ENCODE measurements around the gene MMRN2.

Gene MMRN2

GRCh38 chr10:86922553-86922961 lies 34.9 kb downstream of the MMRN2 start:
- H3K27ac ChIP-seq = no peak overlapping the region
- TF ChIP-seq, protein P1, sequence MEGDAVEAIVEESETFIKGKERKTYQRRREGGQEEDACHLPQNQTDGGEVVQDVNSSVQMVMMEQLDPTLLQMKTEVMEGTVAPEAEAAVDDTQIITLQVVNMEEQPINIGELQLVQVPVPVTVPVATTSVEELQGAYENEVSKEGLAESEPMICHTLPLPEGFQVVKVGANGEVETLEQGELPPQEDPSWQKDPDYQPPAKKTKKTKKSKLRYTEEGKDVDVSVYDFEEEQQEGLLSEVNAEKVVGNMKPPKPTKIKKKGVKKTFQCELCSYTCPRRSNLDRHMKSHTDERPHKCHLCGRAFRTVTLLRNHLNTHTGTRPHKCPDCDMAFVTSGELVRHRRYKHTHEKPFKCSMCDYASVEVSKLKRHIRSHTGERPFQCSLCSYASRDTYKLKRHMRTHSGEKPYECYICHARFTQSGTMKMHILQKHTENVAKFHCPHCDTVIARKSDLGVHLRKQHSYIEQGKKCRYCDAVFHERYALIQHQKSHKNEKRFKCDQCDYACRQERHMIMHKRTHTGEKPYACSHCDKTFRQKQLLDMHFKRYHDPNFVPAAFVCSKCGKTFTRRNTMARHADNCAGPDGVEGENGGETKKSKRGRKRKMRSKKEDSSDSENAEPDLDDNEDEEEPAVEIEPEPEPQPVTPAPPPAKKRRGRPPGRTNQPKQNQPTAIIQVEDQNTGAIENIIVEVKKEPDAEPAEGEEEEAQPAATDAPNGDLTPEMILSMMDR (IDR thresholded peaks at IDR 0.05) = no peak
- no peak for TF ChIP-seq ZFX (IDR thresholded peaks at IDR 0.05; ENCODE audit: borderline replicate concordance)

- no peak for TF ChIP-seq ZFX (IDR thresholded peaks at IDR 0.05; ENCODE audit: borderline replicate concordance)
- TF ChIP-seq, protein P1 (IDR thresholded peaks at IDR 0.05) = no peak
- H3K27ac ChIP-seq = no peak overlapping the region
These were observed 39.4 kb downstream of the MMRN2 start for GRCh38 chr10:86918022-86918471.

- H3K27ac ChIP-seq = no peak overlapping the region
- no peak for TF ChIP-seq ZFX (IDR thresholded peaks at IDR 0.05; ENCODE audit: borderline replicate concordance)
- TF ChIP-seq, protein P1 (IDR thresholded peaks at IDR 0.05) = no peak
These were observed 42.7 kb downstream of the MMRN2 start for GRCh38 chr10:86914734-86915133.

- TF ChIP-seq, protein P1 (IDR thresholded peaks at IDR 0.05) = no peak
- TF ChIP-seq ZFX (IDR thresholded peaks at IDR 0.05; ENCODE audit: borderline replicate concordance) = no peak
These were observed 52.0 kb downstream of the MMRN2 start for GRCh38 chr10:86905429-86905828.

GRCh38 chr10:86904600-86904999 lies 52.8 kb downstream of the MMRN2 start:
- no peak overlapping the region for H3K27ac ChIP-seq
- no peak for TF ChIP-seq ZFX (IDR thresholded peaks at IDR 0.05; ENCODE audit: borderline replicate concordance)
- TF ChIP-seq, protein P1 (IDR thresholded peaks at IDR 0.05) = no peak

More at GRCh38 chr10:86905429-86905828, 52.0 kb downstream of the MMRN2 start:
- no peak overlapping the region for H3K27ac ChIP-seq

DNA sequence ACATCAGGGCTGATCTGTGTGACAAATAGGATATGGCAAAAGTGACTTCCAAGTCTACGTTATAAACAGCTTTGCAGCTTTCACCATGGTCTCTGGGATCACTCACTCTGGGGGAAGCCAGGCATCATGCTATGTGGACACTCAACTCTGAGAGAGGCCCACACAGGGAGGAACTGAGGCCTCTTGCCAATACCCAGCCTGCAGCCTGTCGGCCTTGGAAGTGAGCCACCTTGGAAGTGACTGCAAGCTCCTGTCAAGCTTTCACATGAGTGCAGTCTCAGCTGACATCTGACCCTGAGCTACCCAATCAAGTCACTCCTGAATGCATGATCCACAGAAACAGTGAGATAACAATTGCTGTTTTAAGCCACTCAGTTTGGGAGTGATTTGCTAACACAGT lies 56.5 kb downstream of the MMRN2 start:
- H3K27ac ChIP-seq = no peak overlapping the region
- no peak for TF ChIP-seq ZFX (IDR thresholded peaks at IDR 0.05; ENCODE audit: borderline replicate concordance)
- TF ChIP-seq, protein P1 (IDR thresholded peaks at IDR 0.05) = no peak

- TF ChIP-seq, protein P1 (IDR thresholded peaks at IDR 0.05) = peak; percentile 87
- no peak for TF ChIP-seq ZFX (IDR thresholded peaks at IDR 0.05; ENCODE audit: borderline replicate concordance)
- no peak overlapping the region for H3K27ac ChIP-seq
These were observed 57.6 kb downstream of the MMRN2 start for GRCh38 chr10:86899670-86900276.
